ENCODE measurements around the gene FILIP1.

GRCh38 chr6:75422024-75422639 lies 71.5 kb downstream of the FILIP1 start:
- TF ChIP-seq CTCF (conservative IDR thresholded peaks at IDR 0.05) = no peak
- TF ChIP-seq ZFX (IDR thresholded peaks at IDR 0.05) = no peak
